Inferior parietal cortex (tissue), 1 donor: ENCODE data around the gene MGMT.

Experiments
- DNase-seq: peaks from one replicate; pipeline ENCODE4 v3.0.0-alpha.2; 2016; ENCODE audit errors: extremely low spot score

The MGMT gene

DNA sequence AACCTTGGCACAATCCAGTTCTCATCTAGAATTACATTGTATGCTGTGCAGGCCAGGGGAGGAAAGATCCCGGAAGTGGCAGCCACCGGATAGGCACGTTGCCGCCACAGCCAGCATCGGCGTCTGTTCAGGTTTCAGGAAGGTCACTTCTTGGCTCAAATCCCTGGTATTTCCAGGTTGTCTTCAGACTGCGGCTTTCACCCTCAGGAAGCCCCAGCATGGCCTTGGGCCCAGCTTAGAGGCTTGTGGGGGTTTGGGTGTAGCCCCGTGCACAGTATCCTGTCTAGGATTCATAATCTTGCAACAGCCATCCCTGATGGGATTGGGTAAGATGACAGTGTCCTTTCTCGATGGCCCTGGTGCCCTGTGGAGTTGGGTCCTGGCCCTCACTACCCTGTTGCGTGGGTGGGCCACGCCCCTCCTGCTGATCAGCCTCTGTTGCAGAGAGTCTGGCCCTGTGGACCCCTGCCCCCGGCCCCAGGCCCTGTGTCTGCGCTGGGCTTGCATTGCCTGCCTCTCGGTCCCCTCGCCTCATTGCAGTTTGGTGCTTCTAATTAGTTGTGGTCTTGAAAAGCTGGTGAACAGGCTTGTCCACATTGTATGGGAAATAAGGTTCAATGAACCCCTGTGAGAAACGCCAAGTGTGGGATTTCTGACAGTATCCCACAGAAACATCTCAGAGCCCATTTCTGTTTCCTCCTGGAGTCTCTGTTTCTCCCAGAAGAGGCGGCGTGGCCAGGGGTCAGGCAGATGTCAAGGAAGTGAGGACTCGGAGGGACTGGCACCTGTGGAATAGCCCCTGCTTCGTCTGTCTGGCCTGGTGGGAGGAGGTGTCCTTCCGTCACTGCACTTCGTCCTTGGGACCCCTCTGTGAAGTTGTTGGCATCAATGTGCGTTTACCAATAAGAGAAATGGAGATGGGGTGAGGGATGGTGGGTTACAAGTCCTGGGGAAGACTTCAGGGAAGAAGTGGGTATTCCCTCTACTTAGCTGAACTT lies 77.5 kb downstream of the MGMT start:
- DNase-seq: no peak

DNA sequence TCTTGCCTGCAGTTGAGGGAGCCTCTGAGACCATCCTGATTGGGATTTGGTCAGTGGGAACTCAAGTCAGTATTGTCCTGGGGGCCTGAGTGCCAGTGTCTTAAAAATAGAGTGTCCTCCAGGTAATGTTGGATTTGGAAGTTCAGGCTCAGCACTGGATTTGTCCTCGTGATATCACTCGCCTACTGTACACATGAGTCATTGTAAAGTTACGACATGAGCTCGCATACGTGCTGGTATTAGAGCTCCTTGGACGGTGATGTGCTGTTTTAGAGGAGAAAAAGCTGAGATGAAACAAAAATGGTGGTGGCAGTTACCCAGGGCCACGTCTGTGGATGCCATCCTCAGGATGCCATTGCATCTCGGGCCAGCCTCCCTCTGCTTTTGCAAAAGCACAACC lies 78.2 kb downstream of the MGMT start:
- no peak for DNase-seq

DNA sequence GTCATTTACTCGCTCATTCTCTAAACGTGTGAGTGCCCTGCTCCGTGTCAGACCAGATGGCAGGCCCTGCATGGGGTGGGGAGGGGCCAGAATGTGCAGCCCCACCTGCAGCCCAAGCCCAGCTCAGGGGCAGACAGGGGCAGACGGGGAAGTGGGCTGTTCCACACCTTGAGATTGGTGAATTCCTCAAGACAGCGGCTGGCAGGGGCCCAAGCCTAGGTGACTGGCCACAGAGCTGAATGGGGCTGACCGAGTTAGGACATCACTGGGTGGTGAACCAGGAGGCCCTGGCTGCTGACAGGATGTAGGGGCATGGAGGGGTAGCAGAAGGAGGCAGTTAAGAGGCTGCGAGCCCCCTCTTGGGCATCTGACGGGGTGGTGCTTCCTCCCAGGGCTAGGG lies 79.1 kb downstream of the MGMT start:
- no peak for DNase-seq

- no peak for DNase-seq
Observed at GRCh38 chr10:129547608-129548007, 80.6 kb downstream of the MGMT start.

- no peak for DNase-seq
Observed at GRCh38 chr10:129548600-129548999, 81.6 kb downstream of the MGMT start.

DNA sequence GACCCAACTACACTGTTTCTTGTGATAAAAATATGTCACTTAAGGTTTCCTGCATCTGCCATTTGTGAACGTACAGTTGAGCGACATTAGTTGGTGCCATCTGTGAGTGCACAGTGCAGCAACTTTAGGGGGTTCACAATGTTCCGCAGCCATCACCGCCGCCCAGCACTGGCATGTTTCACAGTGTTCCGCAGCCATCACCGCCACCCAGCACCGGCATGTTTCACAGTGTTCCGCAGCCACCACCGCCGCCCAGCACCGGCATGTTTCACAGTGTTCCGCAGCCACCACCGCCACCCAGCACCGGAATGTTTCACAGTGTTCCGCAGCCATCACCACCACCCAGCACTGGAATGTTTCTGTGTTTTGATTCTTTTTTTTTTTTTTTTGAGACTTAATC lies 83.0 kb downstream of the MGMT start:
- DNase-seq: no peak

DNA sequence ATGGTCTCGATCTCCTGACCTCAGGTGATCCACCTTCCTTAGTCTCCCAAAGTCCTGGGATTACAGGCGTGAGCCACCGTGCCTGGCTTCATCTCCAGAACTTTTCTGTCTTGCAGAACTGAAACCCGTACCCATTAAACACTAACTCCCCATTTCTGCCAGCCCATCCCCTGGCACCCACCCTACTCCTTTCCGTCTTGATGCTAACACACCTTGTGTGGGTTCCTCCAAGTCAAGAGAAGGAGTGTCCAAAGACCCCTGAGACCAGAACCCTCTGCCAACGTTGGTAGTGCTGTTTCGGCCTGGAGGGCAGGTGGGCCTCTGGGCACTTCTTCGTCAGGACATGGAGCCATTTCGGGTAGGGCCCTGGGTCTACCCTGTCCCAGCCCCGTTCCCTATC lies 83.6 kb downstream of the MGMT start:
- DNase-seq: no peak

- no peak for DNase-seq
Observed at GRCh38 chr10:129552119-129552518, 85.1 kb downstream of the MGMT start.

DNA sequence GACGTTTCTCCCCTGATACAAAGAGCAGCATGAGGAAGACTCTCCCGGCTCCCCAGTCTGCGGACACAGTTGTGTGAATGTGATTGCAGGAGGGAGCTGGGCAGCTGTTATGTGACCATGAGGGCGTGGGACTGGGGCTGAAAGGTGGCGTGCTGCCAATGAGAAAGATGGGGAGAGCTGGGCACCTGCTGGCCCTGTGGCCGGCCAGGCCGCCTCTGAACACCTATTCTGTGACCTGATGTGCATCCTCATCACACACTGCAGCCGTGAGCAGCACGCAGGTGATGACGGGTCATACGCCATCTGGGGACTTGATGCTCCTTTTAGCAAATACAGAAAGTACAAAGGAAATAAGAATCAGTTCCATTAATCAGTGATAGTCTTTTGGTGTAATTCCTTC lies 86.9 kb downstream of the MGMT start:
- no peak for DNase-seq

GRCh38 chr10:129556316-129556715 lies 89.3 kb downstream of the MGMT start:
- DNase-seq: no peak

- no peak for DNase-seq
Observed at GRCh38 chr10:129560361-129560760, 93.3 kb downstream of the MGMT start.

DNA sequence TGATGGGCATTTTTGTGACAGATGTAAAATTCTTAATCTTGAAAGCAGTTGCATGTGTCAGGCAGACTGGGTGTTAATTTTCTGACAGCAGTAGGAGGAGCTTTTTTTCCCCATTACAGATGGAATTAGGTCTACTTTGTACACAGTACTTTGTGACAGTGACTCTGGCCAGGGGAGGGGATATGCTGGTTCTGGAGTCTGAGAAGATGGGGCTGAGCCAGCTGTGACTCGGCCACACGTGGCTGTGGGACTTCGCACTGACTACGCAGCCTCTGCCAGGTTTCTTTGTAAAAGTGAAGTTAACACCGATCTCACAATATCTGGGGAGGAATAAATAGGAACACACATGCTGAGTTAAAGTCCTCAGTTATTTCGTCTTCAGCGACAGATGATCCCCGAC lies 95.4 kb downstream of the MGMT start:
- DNase-seq: no peak

- no peak for DNase-seq
Observed at GRCh38 chr10:129564923-129565322, 97.9 kb downstream of the MGMT start.

DNA sequence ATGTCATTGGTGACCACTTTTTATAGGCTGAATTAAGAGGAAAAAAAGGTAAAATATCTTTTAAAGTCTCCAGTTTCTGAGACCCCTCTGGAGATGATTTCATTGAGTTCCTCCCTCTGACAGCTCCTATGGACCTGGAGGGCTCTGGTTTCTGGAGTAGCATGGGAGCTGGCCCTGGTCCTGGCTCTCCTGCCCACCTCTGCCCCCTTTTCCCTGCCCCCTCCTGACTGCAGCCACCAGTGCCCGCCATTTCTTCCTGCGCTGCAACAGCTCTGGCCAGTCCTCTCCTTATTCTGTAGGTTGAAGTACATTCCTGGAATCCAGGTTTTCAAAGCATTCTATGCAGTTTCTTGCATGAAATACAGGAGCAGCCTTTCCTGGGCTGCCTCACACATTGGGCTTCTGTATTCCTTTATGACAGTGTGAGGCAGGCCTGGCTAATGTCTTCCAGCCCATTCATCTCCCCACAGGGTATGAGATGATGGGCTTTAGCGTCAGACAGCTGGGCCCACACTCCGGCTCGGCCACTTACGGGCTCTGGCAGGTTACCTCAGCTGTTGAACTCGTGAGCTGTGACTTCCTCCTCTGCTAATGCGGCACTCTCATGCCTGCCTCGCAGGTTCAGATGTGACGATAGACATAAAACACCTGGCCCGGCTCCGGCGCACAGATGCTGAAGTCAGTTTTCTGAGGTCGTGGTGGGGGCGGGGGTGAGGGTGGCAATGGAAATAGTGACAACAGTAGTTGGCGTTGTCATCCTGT lies 101.7 kb downstream of the MGMT start:
- no peak for DNase-seq

- DNase-seq: no peak
Observed at GRCh38 chr10:129570185-129570584, 103.1 kb downstream of the MGMT start.

GRCh38 chr10:129579228-129579627 lies 112.2 kb downstream of the MGMT start:
- no peak for DNase-seq

GRCh38 chr10:129580010-129580409 lies 113.0 kb downstream of the MGMT start:
- DNase-seq: no peak

GRCh38 chr10:129580901-129581300 lies 113.9 kb downstream of the MGMT start:
- no peak for DNase-seq

GRCh38 chr10:129581827-129582411 lies 114.9 kb downstream of the MGMT start:
- no peak for DNase-seq

DNA sequence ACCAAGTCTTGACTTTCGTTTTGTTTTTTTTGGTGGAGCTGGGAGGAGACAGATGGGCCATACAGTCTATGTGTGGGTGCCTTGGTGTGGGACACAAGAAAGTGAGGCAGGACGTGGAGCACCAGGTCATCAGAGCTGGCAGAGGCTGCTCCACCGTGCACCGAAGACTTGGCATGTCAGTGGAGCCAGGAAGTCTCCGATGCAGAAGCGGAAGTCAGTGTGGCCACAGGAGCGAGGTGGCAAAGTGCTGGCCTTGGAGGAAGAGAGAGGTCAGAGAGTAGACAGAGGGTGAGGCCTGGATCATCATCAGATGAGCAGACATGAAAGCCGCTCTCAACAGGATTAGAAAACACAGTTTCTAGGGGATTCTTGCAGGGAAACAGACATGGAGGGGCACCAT lies 116.8 kb downstream of the MGMT start:
- no peak for DNase-seq

- no peak for DNase-seq
Observed at GRCh38 chr10:129586898-129587443, 119.9 kb downstream of the MGMT start.

DNA sequence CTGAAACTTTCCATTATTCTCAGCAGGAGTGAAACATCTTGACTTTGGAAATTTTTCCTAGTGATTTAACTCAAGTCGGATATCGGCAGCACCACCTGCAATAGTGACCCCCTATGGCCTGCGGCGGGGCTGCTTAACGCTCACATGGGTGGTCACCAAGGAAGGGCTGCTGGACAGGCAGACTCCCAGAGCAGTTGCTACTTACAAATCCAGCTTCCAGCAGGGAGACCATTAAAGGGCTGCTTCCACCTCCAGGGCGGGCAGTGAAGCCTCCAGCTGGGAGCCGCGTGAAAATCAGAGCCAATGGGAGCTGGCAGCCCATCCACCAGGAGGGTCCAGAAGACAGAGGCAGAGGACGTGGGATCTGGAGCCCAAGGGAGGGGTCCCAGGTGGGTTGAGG lies 122.5 kb downstream of the MGMT start:
- DNase-seq: no peak
